PC-9 (cell line): ENCODE measurements around the gene APELA.

Experiments used
- EZH2 ChIP-seq: fragments of 200-600 bp; sonication (generic); IDR thresholded peaks from 2 replicates; pipeline ENCODE4 v1.8.0; 2017; ENCODE audit warnings: antibody characterized with exemption, low read depth
- TF ChIP-seq, protein P1 (sequence below): fragments of 200-600 bp; sonication (generic); conservative IDR thresholded peaks from 2 replicates; pipeline ENCODE4 v1.6.1; 2017; ENCODE audit warnings: mixed run types, antibody characterized with exemption, mild to moderate bottlenecking, moderate library complexity

DNA sequence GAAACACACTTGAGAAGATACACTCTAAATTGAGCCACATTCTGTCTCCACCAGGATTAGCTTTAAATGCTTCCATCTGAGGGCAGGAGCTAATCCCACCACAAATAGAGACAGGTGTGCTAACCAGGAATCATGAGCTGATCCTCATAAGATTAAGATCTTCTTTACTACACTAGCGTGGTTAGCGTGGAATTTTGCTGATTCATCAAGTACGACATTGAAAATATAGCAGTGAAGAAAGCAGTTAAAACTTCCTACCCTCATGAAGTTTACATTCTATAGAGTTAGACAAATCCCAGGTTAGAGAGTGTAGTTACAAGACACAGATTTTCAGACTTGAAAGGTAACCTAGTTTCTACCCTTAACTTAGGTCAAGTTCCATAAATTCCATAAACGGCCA lies 5.3 kb upstream of the APELA start:
- TF ChIP-seq, protein P1, sequence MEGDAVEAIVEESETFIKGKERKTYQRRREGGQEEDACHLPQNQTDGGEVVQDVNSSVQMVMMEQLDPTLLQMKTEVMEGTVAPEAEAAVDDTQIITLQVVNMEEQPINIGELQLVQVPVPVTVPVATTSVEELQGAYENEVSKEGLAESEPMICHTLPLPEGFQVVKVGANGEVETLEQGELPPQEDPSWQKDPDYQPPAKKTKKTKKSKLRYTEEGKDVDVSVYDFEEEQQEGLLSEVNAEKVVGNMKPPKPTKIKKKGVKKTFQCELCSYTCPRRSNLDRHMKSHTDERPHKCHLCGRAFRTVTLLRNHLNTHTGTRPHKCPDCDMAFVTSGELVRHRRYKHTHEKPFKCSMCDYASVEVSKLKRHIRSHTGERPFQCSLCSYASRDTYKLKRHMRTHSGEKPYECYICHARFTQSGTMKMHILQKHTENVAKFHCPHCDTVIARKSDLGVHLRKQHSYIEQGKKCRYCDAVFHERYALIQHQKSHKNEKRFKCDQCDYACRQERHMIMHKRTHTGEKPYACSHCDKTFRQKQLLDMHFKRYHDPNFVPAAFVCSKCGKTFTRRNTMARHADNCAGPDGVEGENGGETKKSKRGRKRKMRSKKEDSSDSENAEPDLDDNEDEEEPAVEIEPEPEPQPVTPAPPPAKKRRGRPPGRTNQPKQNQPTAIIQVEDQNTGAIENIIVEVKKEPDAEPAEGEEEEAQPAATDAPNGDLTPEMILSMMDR, result no peak
- TF ChIP-seq EZH2, result no peak
